Hepatocyte (in vitro differentiated cells): Measurements from ENCODE around the gene SELENOK.

Experiments
- EZH2 ChIP-seq: fragments of 200-600 bp; sonication (generic); IDR thresholded peaks from 2 replicates; pipeline ENCODE4 v1.6.1; 2016; ENCODE audit warnings: antibody characterized with exemption, mild to moderate bottlenecking, borderline replicate concordance
- TF ChIP-seq, protein P1 (sequence below): fragments of 200-600 bp; sonication (generic); IDR thresholded peaks from 2 replicates; pipeline ENCODE4 v1.5.1; 2016; ENCODE audit warnings: antibody characterized with exemption, mild to moderate bottlenecking; ENCODE audit not compliant: poor library complexity

DNA sequence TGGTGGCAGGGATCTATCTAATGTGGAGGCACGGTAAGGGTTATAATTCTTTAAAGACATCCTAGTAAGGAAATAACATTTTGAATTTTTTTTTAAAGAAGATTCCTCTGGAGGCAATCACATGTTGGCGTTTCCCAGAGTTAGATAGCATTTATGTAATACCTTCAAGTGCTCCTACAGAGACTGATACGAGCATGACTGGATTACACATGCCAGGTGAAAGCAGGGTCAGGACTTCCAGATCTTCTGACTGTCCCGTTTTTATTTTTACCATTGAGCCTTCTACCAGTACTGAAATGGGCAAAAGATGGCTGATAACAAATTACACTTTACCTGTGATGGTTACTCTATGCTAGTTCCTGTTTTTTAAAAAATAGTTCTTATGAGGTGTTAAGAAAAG, 31.5 kb downstream of the SELENOK start:
- TF ChIP-seq, protein P1, sequence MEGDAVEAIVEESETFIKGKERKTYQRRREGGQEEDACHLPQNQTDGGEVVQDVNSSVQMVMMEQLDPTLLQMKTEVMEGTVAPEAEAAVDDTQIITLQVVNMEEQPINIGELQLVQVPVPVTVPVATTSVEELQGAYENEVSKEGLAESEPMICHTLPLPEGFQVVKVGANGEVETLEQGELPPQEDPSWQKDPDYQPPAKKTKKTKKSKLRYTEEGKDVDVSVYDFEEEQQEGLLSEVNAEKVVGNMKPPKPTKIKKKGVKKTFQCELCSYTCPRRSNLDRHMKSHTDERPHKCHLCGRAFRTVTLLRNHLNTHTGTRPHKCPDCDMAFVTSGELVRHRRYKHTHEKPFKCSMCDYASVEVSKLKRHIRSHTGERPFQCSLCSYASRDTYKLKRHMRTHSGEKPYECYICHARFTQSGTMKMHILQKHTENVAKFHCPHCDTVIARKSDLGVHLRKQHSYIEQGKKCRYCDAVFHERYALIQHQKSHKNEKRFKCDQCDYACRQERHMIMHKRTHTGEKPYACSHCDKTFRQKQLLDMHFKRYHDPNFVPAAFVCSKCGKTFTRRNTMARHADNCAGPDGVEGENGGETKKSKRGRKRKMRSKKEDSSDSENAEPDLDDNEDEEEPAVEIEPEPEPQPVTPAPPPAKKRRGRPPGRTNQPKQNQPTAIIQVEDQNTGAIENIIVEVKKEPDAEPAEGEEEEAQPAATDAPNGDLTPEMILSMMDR: no peak
- no peak for TF ChIP-seq EZH2
